Measurements from ENCODE around the gene PRICKLE1. TPM values are rescaled to one million over a fixed set of nuclear protein-coding genes. Genes with fewer than 3 reads are reported as not detected.

PRICKLE1 gene
- total RNA-seq, 1 donor from 2014 or later: 18.8 TPM

DNA sequence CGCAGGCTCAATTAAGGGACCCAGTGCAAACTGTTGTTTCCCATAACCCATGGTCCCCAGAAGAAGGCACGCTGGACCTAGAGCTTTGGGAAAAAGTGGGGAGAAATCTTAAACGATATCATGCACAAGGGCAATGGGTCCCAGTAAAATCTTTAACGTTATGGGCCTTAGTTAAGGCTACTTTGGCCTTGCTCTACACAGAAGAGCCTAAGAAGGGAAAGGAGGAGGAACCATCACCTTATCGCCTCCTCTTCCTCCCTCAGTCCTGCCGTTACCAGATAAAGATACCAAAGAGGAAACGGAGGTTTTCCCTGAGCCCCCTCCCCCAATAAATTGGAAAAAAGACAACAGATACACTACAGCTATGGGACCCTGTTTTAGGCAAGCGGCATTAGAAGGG lies 146.7 kb downstream of the PRICKLE1 start:
- ATAC-seq: no peak
- TF ChIP-seq, protein P1, sequence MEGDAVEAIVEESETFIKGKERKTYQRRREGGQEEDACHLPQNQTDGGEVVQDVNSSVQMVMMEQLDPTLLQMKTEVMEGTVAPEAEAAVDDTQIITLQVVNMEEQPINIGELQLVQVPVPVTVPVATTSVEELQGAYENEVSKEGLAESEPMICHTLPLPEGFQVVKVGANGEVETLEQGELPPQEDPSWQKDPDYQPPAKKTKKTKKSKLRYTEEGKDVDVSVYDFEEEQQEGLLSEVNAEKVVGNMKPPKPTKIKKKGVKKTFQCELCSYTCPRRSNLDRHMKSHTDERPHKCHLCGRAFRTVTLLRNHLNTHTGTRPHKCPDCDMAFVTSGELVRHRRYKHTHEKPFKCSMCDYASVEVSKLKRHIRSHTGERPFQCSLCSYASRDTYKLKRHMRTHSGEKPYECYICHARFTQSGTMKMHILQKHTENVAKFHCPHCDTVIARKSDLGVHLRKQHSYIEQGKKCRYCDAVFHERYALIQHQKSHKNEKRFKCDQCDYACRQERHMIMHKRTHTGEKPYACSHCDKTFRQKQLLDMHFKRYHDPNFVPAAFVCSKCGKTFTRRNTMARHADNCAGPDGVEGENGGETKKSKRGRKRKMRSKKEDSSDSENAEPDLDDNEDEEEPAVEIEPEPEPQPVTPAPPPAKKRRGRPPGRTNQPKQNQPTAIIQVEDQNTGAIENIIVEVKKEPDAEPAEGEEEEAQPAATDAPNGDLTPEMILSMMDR (IDR thresholded peaks at IDR 0.05): no peak
- H3K4me3 ChIP-seq: no peak overlapping the region

DNA sequence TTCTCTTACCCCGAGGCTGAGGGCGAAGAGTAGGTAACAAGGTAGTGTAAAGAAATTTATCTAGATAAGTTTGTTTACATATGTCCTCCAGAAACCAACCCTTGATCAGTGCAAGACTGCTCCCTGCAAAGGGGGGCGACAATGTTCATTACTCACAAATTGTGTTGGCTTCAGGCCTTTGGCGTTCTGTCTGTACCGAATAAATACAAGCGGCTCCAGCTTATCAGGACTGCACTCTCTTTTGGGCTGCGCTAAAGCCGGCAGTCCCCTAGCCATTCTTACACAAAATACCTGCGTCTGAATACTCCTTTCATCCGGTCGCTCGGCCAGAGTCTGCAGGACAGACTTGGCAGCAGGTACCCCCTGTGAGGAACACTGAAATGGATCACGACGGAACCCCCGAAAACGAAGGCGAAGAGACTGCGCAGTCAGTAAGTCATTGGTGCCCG lies 147.2 kb downstream of the PRICKLE1 start:
- intact Hi-C loops (cut with DNase I): no loop called here
- H3K36me3 ChIP-seq: peaks cover 19% of the 10 kb centered on the region
- ATAC-seq: peak in 1 of 2 donors; percentile 37

More for the DNA sequence above, 146.7 kb downstream of the PRICKLE1 start:
- DNase-seq: no peak
- Histone ChIP-seq H3K9me3 (peaks cover 7% of the 10 kb centered on the region), H3K27ac (no peak overlapping the region), H3K27me3 (ENCODE audit: low read depth) (no peaks in the 10 kb centered on the region), H3K4me1 (peaks cover 11% of the 10 kb centered on the region), H3K36me3 (peaks cover 19% of the 10 kb centered on the region)
- intact Hi-C loops (cut with DNase I): no loop called here

DNA sequence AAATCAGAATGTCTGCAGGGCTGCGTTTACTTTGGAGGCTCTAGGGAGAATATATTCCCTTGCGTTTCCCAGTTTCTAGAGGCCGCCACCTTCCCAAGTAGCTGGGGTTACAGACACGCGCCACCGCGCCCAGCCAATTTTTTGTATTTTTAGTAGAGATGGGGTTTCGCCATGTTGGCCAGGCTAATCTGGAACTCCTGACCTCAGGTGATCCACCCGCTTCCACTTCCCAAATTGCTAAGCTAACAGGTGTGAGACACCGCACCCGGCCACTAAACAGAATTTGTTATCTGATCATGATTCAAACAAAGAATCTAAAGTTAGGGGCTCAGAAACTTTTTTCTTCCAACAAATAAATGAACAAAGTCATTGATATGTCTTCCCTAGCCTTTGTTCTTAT lies 148.9 kb downstream of the PRICKLE1 start:
- Histone ChIP-seq H3K27ac (no peak overlapping the region), H3K27me3 (ENCODE audit: low read depth) (no peaks in the 10 kb centered on the region), H3K4me1 (no peaks in the 10 kb centered on the region), H3K9me3 (peaks cover 7% of the 10 kb centered on the region), H3K36me3 (peaks cover 19% of the 10 kb centered on the region), H3K4me3 (no peak overlapping the region)
- TF ChIP-seq, protein P1 (IDR thresholded peaks at IDR 0.05): no peak
- DNase-seq (no peak), ATAC-seq (no peak)
- intact Hi-C loops (cut with DNase I): no loop called here

More for the DNA sequence above, 147.2 kb downstream of the PRICKLE1 start:
- no peak overlapping the region for H3K4me3 ChIP-seq
- TF ChIP-seq, protein P1 (IDR thresholded peaks at IDR 0.05): no peak
- H3K4me1 ChIP-seq: peaks cover 8% of the 10 kb centered on the region
- no peak for DNase-seq
- H3K9me3 ChIP-seq: peaks cover 7% of the 10 kb centered on the region
- no peaks in the 10 kb centered on the region for H3K27me3 ChIP-seq (ENCODE audit: low read depth)
- H3K27ac ChIP-seq: no peak overlapping the region

DNA sequence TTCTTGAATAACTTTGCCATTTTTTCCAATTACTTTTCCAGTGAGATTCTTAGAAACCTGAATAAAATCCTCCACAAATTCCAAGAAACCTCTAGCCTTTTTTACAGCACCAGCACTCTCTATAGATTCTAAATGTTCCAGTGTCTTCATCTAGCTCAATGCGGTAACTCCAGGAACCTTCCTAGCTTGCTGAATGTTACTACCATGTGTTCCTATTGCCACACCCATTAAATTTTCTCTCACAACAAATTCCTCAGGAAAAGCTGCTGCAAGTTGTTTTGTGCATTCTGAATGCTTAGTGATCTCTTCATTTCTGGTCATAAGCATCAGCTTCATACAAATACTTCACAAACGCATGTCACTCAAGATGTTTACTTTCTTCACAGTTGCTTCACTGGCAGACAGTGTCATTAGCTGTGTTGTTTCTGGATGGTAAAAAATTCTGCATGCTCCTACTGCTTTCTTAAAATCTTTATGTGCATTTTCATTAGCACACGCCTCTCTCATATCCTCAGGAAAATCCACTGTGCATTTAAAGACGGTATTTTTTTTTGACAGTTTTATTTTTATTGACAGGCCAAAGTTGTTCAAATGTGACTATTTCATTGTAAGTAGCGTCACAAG lies 156.9 kb downstream of the PRICKLE1 start:
- TF ChIP-seq, protein P1 (IDR thresholded peaks at IDR 0.05): no peak
- ATAC-seq (no peak), DNase-seq (no peak)
- H3K9me3 ChIP-seq: no peaks in the 10 kb centered on the region
- intact Hi-C loops (cut with DNase I): no loop called here
- H3K36me3 ChIP-seq: no peaks in the 10 kb centered on the region
- no peaks in the 10 kb centered on the region for H3K27me3 ChIP-seq (ENCODE audit: low read depth)
- no peak overlapping the region for H3K27ac ChIP-seq
- H3K4me3 ChIP-seq: no peak overlapping the region
- no peaks in the 10 kb centered on the region for H3K4me1 ChIP-seq

DNA sequence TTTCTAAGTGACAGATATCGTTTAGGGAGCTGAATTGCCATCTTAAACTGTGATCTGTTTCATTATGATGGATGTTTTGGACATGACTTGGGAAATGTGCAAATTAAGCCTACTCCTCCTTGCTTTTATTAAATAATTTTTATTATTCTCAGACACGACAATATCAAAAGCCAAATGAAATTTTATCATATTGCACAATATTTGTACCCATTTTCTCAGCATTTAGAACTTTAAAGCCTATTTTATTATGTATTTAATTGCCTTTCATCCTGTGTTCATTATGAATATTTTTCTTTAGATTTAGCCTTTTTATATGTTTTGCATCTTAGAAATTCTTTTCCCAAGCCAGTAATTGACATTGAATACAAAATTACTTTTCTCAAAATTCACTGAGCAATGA lies 160.7 kb downstream of the PRICKLE1 start:
- H3K36me3 ChIP-seq: no peaks in the 10 kb centered on the region
- ATAC-seq: no peak

More for the DNA sequence above, 160.7 kb downstream of the PRICKLE1 start:
- H3K4me1 ChIP-seq: no peaks in the 10 kb centered on the region
- no peak for DNase-seq
- no peaks in the 10 kb centered on the region for H3K9me3 ChIP-seq
- no peaks in the 10 kb centered on the region for H3K27me3 ChIP-seq (ENCODE audit: low read depth)
- no peak overlapping the region for H3K4me3 ChIP-seq
- H3K27ac ChIP-seq: no peak overlapping the region
- intact Hi-C loops (cut with DNase I): no loop called here
- TF ChIP-seq, protein P1 (IDR thresholded peaks at IDR 0.05): no peak

Measured in lower lobe of right lung (tissue), 2 donors.